ENCODE results near the gene CLPSL2.

GRCh38 chr6:35810971-35811698 is 34.7 kb downstream of the CLPSL2 start:
- no peak for TF ChIP-seq CTCF (IDR thresholded peaks at IDR 0.05 in 8 of 11, conservative IDR thresholded peaks at IDR 0.05 in 3 of 11)
- TF ChIP-seq POLR2A (IDR thresholded peaks at IDR 0.05) = no peak
- TF ChIP-seq POLR2AphosphoS5 (IDR thresholded peaks at IDR 0.05) = no peak
